Stomach (tissue), 9 donors: ENCODE results near the gene DAB1. TPM values are rescaled to one million over a fixed set of nuclear protein-coding genes. Genes with fewer than 3 reads are reported as not detected.

Source experiments
- DNase-seq, 2 donors: peaks; one replicate each; pipeline versions ENCODE4 v3.0.0 to v3.0.0-alpha.2; 2013 to 2019
- H3K27ac ChIP-seq, 5 donors: fragments of 200-600 bp in 4 of 5; sonication (generic) in 4 of 5; one replicate each; pipeline ENCODE4 v1.5.1; 2013 to 2019; ENCODE audit warnings: mild to moderate bottlenecking in 1 of 5, moderate library complexity in 1 of 5
- H3K27me3 ChIP-seq, 3 donors: fragments of 200-600 bp; sonication (generic); one replicate each; pipeline ENCODE4 v1.5.1; 2017 to 2019; ENCODE audit warnings: mixed run types in 1 of 3
- H3K36me3 ChIP-seq, 4 donors: fragments of 200-600 bp; sonication (generic); 1 replicate in 3 of 4; 2 replicates in 1 of 4; pipeline ENCODE4 v1.5.1; 2016 to 2019
- H3K4me1 ChIP-seq, 4 donors: fragments of 200-600 bp; sonication (generic); one replicate each; pipeline ENCODE4 v1.5.1; 2016 to 2019
- H3K4me3 ChIP-seq, 4 donors: fragments of 200-600 bp; sonication (generic) in 3 of 4; one replicate each; pipeline ENCODE4 v1.5.1; 2016 to 2019; ENCODE audit warnings: mild to moderate bottlenecking in 1 of 4
- H3K9me3 ChIP-seq, 4 donors: fragments of 200-600 bp; sonication (generic); one replicate each; pipeline ENCODE4 v1.5.1; 2016 to 2019
- EP300 ChIP-seq: sonication (generic); formaldehyde crosslinking; IDR thresholded peaks from one replicate; pipeline ENCODE4 v1.6.1; 2017; ENCODE audit warnings: antibody characterized with exemption
- POLR2A ChIP-seq, 4 donors: fragments of 450-650 bp; IDR thresholded peaks; one replicate each; pipeline ENCODE4 v1.6.1; 2016; ENCODE audit warnings: antibody characterized with exemption in 4 of 4, control low read depth in 2 of 4, mild to moderate bottlenecking in 1 of 4, moderate library complexity in 1 of 4
- POLR2AphosphoS5 ChIP-seq, 3 donors: sonication (generic); formaldehyde crosslinking; IDR thresholded peaks; one replicate each; pipeline ENCODE4 v1.6.1; 2016; ENCODE audit warnings: antibody characterized with exemption in 3 of 3
- WGBS, 5 donors: extraction: QIAGEN DNeasy Blood & Tissue Kit in 3 of 5; methylation state at CpG; one replicate each; pipeline versions ENCODE4 v1.1.5 to v1.1.7; 2013 to 2018; 5-methylcytosine and 5-hydroxymethylcytosine counted together
- intact Hi-C: fragments of 100-400 bp; cut with DNase I; formaldehyde crosslinking; loops from one replicate; pipeline ENCODE4 v1.15.1; 2023; ENCODE audit warnings: low total_unique reads
- polyA plus RNA-seq, 3 donors: library from polyadenylated mRNA; stranded (reverse); fragments of 200-250 nt; gene quantifications; one replicate each; pipeline ENCODE4 v1.2.3, GENCODE V29; 2013
- total RNA-seq, 5 donors: library from RNA; depleted of rRNA; stranded (reverse); fragments of >200 nt; gene quantifications; one replicate each; pipeline versions ENCODE4 v1.1.0 to v1.2.3, GENCODE V29; 2014 to 2016
- TF ChIP-seq, protein P1 (sequence below), 7 experiments: fragments of 450-650 bp in 4 of 7; fragments of 200-600 bp in 3 of 7; sonication (generic) in 3 of 7; IDR thresholded peaks; one replicate each; pipeline ENCODE4 v1.5.1; 2016 to 2019; ENCODE audit warnings: antibody characterized with exemption in 7 of 7, control low read depth in 2 of 7, mild to moderate bottlenecking in 1 of 7
- donor health status: healthy with polysubstance abuse.
- donor health status: Bipolar disorder and iron deficiency.
- donor health status: healthy.

Gene DAB1
- total and polyA plus RNA-seq, 8 donors = under 0.01 to 3.5 (median 0.61) TPM; not detected in 1

GRCh38 chr1:57209495-57209894, 214.4 kb downstream of the DAB1 start:
- DNase-seq = no peak
- intact Hi-C loops = no loop called here
- 91 to 97% (median 95%) methylated on average over 1 of the region's 1 CpG for WGBS, 5 donors
- H3K36me3 ChIP-seq = no peaks in the 10 kb centered on the region
- no peak overlapping the region for H3K4me3 ChIP-seq
- H3K27ac ChIP-seq = no peak overlapping the region
- H3K4me1 ChIP-seq = no peaks in the 10 kb centered on the region
- no peaks in the 10 kb centered on the region for H3K9me3 ChIP-seq
- TF ChIP-seq, protein P1, sequence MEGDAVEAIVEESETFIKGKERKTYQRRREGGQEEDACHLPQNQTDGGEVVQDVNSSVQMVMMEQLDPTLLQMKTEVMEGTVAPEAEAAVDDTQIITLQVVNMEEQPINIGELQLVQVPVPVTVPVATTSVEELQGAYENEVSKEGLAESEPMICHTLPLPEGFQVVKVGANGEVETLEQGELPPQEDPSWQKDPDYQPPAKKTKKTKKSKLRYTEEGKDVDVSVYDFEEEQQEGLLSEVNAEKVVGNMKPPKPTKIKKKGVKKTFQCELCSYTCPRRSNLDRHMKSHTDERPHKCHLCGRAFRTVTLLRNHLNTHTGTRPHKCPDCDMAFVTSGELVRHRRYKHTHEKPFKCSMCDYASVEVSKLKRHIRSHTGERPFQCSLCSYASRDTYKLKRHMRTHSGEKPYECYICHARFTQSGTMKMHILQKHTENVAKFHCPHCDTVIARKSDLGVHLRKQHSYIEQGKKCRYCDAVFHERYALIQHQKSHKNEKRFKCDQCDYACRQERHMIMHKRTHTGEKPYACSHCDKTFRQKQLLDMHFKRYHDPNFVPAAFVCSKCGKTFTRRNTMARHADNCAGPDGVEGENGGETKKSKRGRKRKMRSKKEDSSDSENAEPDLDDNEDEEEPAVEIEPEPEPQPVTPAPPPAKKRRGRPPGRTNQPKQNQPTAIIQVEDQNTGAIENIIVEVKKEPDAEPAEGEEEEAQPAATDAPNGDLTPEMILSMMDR (IDR thresholded peaks at IDR 0.05) = no peak
- TF ChIP-seq POLR2AphosphoS5 (IDR thresholded peaks at IDR 0.05) (no peak), POLR2A (IDR thresholded peaks at IDR 0.05) (no peak), EP300 (no peak)
- H3K27me3 ChIP-seq = no peaks in the 10 kb centered on the region

GRCh38 chr1:57208741-57209302, 215.0 kb downstream of the DAB1 start:
- Histone ChIP-seq H3K27ac (no peak overlapping the region), H3K4me3 (no peak overlapping the region), H3K27me3 (no peaks in the 10 kb centered on the region), H3K4me1 (no peaks in the 10 kb centered on the region), H3K36me3 (no peaks in the 10 kb centered on the region), H3K9me3 (no peaks in the 10 kb centered on the region)
- TF ChIP-seq, protein P1 (IDR thresholded peaks at IDR 0.05) = no peak
- TF ChIP-seq POLR2A (IDR thresholded peaks at IDR 0.05) (no peak), EP300 (no peak), POLR2AphosphoS5 (IDR thresholded peaks at IDR 0.05) (no peak)
- 74 to 86% (median 85%) methylated on average over 1 of the region's 1 CpG for WGBS, 5 donors
- no peak for DNase-seq
- intact Hi-C loops = no loop called here

DNA sequence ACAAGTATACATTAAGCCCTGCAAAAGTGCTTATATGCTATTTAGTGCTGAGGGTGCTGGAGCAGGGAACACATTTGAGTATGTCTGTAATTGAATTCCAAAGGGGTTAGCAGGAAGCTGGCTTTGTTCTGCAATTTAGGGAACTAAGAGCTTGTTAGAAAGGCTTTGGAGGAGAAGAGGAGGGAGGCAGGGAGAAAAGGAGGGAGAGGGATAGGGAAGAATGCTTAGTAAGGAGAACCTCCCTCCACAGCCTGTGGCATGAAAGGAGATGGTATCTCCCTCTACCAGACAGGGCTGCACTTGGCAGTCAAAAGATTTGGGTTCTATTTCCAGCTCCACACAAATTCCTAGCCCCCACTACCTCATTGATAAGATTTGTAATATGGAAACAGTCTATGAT, 217.8 kb downstream of the DAB1 start:
- Histone ChIP-seq H3K9me3 (no peaks in the 10 kb centered on the region), H3K36me3 (no peaks in the 10 kb centered on the region), H3K27ac (no peak overlapping the region), H3K4me1 (no peaks in the 10 kb centered on the region), H3K4me3 (no peak overlapping the region), H3K27me3 (no peaks in the 10 kb centered on the region)
- TF ChIP-seq POLR2AphosphoS5 (IDR thresholded peaks at IDR 0.05) (no peak), EP300 (no peak), POLR2A (IDR thresholded peaks at IDR 0.05) (no peak)
- TF ChIP-seq, protein P1 (IDR thresholded peaks at IDR 0.05) = no peak
- DNase-seq = no peak
- intact Hi-C loops = no loop called here

GRCh38 chr1:57204942-57205787, 218.7 kb downstream of the DAB1 start:
- no peaks in the 10 kb centered on the region for H3K9me3 ChIP-seq
- WGBS, 5 donors = 72 to 86% (median 76%) methylated on average over 5 of the region's 5 CpGs
- no peak for DNase-seq
- no peaks in the 10 kb centered on the region for H3K36me3 ChIP-seq
- intact Hi-C loops = no loop called here
- no peak overlapping the region for H3K27ac ChIP-seq
- no peaks in the 10 kb centered on the region for H3K4me1 ChIP-seq
- TF ChIP-seq POLR2AphosphoS5 (IDR thresholded peaks at IDR 0.05) (no peak), POLR2A (IDR thresholded peaks at IDR 0.05) (no peak), EP300 (no peak)
- TF ChIP-seq, protein P1 (IDR thresholded peaks at IDR 0.05) = no peak
- H3K4me3 ChIP-seq = no peak overlapping the region
- no peaks in the 10 kb centered on the region for H3K27me3 ChIP-seq
